Bronchial epithelial cell (primary cell): ENCODE data around the gene LCLAT1. TPM values are rescaled to one million over a fixed set of nuclear protein-coding genes. Genes with fewer than 3 reads are reported as not detected.

Experiments
- DNase-seq: peaks from one replicate; pipeline ENCODE4 v3.0.0-alpha.2; 2010; ENCODE audit warnings: low read depth
- FAIRE-seq: peaks from 2 replicates; lab custom pipeline; 2011; peaks lifted over from hg19 to GRCh38; lab: Jason Lieb, UNC
- H3K27me3 ChIP-seq: 2 replicates; pipeline ENCODE4 v1.5.1; 2011; ENCODE audit warnings: low read length; ENCODE audit not compliant: control insufficient read depth, insufficient read depth
- H3K36me3 ChIP-seq: 2 replicates; pipeline ENCODE4 v1.5.1; 2011; ENCODE audit warnings: low read length; ENCODE audit not compliant: control insufficient read depth, insufficient read depth
- H3K4me3 ChIP-seq: 2 replicates; pipeline ENCODE4 v1.5.1; 2011; ENCODE audit warnings: mild to moderate bottlenecking, low read depth, low read length, control low read depth
- total RNA-seq: library from RNA; depleted of rRNA; stranded (reverse); fragments of >200 nt; gene quantifications from 2 replicates; pipeline ENCODE4 v1.2.1, GENCODE V29; 2014
- TF ChIP-seq, protein P1 (sequence below): IDR thresholded peaks from 2 replicates; pipeline ENCODE4 v1.5.1; 2011; ENCODE audit warnings: mild to moderate bottlenecking, moderate library complexity, low read length, control low read depth, inconsistent platforms; ENCODE audit not compliant: insufficient read depth, severe bottlenecking

The LCLAT1 gene
- total RNA-seq, 1 donor from 2014 or later = 8.7 TPM

DNA sequence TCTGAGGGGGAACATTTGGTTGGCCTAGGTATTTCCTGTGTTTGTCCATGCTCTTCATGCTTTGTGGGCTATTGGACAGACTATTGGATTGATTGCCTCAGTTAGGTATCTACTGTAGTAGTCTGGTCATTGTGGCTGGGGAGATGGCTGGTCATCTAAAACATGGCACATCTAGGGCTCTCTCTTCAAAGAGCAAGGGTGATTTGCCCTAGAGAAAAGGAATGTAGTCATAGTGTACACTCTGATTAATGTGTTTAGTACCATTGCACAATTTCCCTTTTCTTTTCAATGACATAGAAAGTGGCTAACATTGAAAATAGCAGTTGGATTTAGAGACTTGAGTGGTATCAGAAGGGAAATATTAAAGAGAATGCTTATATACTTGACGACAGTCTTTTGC lies 114.3 kb downstream of the LCLAT1 start:
- H3K27me3 ChIP-seq = no peaks in the 10 kb centered on the region
- FAIRE-seq (no peak), DNase-seq (peak; percentile 71)
- no peaks in the 10 kb centered on the region for H3K36me3 ChIP-seq
- TF ChIP-seq, protein P1, sequence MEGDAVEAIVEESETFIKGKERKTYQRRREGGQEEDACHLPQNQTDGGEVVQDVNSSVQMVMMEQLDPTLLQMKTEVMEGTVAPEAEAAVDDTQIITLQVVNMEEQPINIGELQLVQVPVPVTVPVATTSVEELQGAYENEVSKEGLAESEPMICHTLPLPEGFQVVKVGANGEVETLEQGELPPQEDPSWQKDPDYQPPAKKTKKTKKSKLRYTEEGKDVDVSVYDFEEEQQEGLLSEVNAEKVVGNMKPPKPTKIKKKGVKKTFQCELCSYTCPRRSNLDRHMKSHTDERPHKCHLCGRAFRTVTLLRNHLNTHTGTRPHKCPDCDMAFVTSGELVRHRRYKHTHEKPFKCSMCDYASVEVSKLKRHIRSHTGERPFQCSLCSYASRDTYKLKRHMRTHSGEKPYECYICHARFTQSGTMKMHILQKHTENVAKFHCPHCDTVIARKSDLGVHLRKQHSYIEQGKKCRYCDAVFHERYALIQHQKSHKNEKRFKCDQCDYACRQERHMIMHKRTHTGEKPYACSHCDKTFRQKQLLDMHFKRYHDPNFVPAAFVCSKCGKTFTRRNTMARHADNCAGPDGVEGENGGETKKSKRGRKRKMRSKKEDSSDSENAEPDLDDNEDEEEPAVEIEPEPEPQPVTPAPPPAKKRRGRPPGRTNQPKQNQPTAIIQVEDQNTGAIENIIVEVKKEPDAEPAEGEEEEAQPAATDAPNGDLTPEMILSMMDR = no peak
- H3K4me3 ChIP-seq = no peak overlapping the region

DNA sequence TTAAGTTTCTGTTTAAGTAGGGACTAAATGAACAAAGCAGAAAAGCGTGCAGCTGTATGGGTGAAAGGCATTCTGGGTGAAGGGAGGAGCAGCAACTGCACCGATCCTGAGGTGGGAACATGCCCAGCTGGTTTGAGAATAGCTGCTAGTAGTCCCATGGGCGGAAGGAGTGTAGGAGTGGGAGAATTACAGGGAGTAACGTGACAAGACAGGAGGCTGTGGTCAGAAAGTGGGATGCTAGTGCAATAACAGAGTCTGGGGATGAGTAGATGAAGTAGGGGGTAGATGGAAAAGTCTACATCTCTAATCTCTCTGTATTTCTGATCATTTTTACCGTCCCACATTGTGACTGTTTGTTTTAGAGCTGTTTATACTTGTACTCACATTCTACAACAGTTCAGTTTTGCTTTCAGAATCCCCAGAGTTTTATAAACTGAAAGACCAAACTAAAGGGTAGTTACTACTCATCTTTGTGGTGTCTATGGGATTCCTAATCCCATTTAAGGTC lies 118.9 kb downstream of the LCLAT1 start:
- H3K4me3 ChIP-seq = no peak overlapping the region
- TF ChIP-seq, protein P1 = no peak
- no peak for FAIRE-seq
- H3K36me3 ChIP-seq = no peaks in the 10 kb centered on the region
- H3K27me3 ChIP-seq = no peaks in the 10 kb centered on the region
- peak; percentile 8 for DNase-seq

DNA sequence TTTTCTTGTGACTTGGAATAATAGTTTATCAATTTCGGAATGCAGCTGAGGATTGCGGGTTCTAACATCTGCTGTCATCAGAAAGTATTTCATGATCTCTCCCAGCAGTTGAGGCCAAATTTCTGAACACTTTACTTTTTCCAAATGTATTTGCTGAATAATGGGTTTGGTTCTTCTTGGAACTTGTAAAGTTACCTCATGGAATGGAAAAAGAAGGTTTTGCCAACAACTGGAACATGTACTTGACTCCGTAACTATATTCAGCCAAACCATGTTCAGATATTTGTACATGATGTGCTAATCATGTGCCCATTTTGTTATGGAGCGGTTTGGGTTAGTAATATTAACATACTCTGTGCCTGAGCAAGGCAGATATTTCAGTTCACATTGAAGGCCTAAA lies 119.6 kb downstream of the LCLAT1 start:
- DNase-seq = no peak
- H3K4me3 ChIP-seq = no peak overlapping the region
- FAIRE-seq = no peak
- no peaks in the 10 kb centered on the region for H3K27me3 ChIP-seq
- TF ChIP-seq, protein P1 = no peak
- H3K36me3 ChIP-seq = peaks cover 2% of the 10 kb centered on the region

DNA sequence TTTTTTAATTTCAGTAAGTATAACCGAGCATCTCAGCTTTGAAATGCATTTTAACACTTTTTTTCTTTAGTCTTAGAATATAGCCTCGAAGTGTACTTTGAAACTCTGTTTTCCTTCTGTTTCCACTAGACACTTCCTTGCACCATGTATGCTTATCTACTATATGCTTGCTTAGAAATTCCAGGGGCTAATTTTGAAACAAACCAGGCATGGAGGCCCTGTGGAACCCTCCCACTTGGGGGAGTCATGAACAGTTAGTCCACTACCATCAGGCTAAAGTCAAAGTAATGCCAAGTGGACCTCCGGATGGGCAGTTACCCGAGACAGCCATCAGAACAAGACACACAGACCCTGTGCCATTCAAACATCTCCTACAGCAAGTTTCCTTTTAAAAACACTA lies 120.3 kb downstream of the LCLAT1 start:
- no peaks in the 10 kb centered on the region for H3K27me3 ChIP-seq
- no peak for DNase-seq
- no peak overlapping the region for H3K4me3 ChIP-seq
- TF ChIP-seq, protein P1 = no peak
- no peak for FAIRE-seq
- peaks cover 2% of the 10 kb centered on the region for H3K36me3 ChIP-seq

DNA sequence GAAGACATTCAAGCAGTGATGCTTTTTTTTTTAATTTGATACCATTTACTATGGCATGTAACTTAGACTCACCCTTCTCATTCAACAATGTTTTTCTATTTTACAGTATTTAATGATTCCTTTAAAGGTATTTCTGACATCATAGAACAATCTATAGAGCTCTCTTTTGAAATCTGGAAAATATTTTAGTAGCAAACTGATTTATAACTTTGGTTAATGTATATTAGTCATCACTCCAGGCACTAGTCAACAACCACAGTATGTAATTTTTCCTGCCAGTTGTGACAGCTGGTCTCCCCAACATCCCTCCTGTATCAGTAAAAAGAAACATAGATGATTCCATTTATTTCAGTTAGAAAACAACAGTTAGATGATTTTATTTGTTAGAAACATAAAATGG lies 122.9 kb downstream of the LCLAT1 start:
- H3K36me3 ChIP-seq = peaks cover 2% of the 10 kb centered on the region
- TF ChIP-seq, protein P1 = no peak
- no peak for DNase-seq
- FAIRE-seq = no peak
- no peaks in the 10 kb centered on the region for H3K27me3 ChIP-seq
- H3K4me3 ChIP-seq = no peak overlapping the region

DNA sequence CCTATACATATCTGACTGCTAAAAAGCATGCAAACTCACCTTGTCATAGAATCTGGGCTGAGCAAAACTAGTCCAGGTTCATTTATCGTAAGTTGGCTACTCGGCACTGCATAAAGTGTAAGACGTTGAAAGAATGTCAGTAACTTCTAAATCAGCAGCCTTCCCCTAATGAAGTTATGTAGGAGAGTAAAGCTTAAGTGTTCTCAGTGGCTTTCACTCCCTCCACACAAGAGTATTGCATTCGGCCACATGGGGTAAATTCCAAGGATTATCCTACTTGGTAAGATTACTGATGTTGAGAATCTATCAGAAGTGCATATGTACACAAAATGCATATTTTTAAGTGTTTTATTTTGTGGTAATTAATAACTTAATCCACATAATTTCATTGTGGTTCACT lies 130.1 kb downstream of the LCLAT1 start:
- Histone ChIP-seq H3K4me3 (no peak overlapping the region), H3K36me3 (no peaks in the 10 kb centered on the region), H3K27me3 (no peaks in the 10 kb centered on the region)
- FAIRE-seq (no peak), DNase-seq (no peak)
- TF ChIP-seq, protein P1 = no peak
